Effector memory CD4-positive, alpha-beta T cell (primary cell): ENCODE data around the gene SEPTIN12.

Experiments
- DNase-seq, 3 donors: peaks; one replicate each; pipeline ENCODE4 v3.0.0-alpha.2; 2020
- H3K27ac ChIP-seq: 2 replicates; pipeline ENCODE4 v1.7.0; 2013; ENCODE audit warnings: mild to moderate bottlenecking, low read length, moderate library complexity; ENCODE audit not compliant: insufficient read depth, poor library complexity, severe bottlenecking
- H3K27me3 ChIP-seq: replicated peaks from 2 replicates; pipeline ENCODE4 v1.7.0; 2013; ENCODE audit warnings: mild to moderate bottlenecking, low read length; ENCODE audit not compliant: insufficient read depth, control insufficient read depth, poor library complexity, severe bottlenecking
- H3K36me3 ChIP-seq: 2 replicates; pipeline ENCODE4 v1.7.0; 2013; ENCODE audit warnings: mild to moderate bottlenecking, low read length, moderate library complexity; ENCODE audit not compliant: control insufficient read depth, insufficient read depth
- H3K4me1 ChIP-seq: 2 replicates; pipeline ENCODE4 v1.7.0; 2013; ENCODE audit warnings: low read length, mild to moderate bottlenecking; ENCODE audit not compliant: control insufficient read depth, insufficient read depth, poor library complexity, severe bottlenecking
- H3K4me3 ChIP-seq: 2 replicates; pipeline ENCODE4 v1.7.0; 2013; ENCODE audit warnings: low read length, low read depth, mild to moderate bottlenecking; ENCODE audit not compliant: insufficient read depth, poor library complexity, severe bottlenecking
- H3K9me3 ChIP-seq: 2 replicates; pipeline ENCODE4 v1.7.0; 2013; ENCODE audit warnings: mild to moderate bottlenecking, low read length, moderate library complexity; ENCODE audit not compliant: control insufficient read depth

The SEPTIN12 gene

DNA sequence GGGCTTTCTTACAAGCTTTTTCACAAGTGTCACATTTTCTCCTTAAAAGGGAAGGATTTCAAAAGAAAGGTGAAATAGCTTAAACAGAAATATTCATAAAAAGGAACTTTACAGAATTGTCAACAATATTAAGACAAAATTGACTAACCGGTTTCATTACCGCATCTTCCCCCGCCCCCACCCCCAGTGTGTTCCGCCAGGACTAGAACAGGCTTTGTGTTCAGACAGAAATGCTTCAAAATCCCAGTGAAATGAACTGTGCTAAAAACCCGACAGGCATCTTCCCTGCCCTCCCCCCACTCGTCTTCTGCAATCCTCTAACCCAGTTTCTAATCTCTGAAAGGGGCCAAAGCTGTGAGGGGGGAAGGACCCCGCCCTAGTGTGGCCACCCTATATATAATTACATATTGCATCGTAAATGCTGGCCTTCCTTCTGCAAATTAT lies 15.3 kb upstream of the SEPTIN12 start:
- H3K27ac ChIP-seq: no peak overlapping the region
- no peaks in the 10 kb centered on the region for H3K27me3 ChIP-seq
- no peaks in the 10 kb centered on the region for H3K36me3 ChIP-seq
- peak overlapping the region; percentile 88 for H3K4me3 ChIP-seq
- no peak for DNase-seq
- H3K4me1 ChIP-seq: peaks cover 8% of the 10 kb centered on the region
- H3K9me3 ChIP-seq: no peaks in the 10 kb centered on the region

DNA sequence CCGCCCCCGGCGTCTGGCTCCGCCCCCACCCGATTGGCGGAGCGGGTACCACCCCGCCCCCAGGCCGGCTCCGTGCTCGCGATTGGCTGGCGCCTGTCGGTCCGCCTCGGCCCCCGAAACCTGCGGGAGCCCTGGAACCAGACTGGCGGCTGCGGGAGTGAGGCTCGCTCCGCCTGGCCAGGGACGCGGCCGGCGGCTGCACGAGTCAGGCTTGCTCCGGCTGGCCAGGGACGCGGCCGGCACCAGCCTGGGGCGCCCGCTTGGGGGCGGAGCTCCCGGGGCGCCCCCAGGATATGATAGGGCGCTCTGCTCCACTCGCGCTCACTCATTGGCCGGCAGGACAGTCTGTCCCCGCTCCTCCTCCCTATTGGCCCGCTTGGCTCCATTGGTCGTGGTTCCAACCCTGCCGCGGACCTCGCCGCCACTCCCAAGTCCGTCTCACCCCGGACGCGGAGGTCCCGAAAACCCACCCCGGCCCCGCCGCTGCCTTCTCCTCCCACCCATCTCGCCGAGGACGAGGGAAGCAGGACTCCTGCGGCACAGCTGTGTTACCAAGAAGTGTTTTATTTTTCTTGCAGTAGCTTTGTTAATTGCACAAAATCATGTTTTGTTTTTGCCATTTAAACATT lies 14.6 kb upstream of the SEPTIN12 start:
- H3K36me3 ChIP-seq: no peaks in the 10 kb centered on the region
- peak; percentile 69 to 85 (median 83) for DNase-seq
- H3K4me3 ChIP-seq: peak overlapping the region; percentile 88
- H3K27ac ChIP-seq: peak overlapping the region; percentile 82
- no peaks in the 10 kb centered on the region for H3K27me3 ChIP-seq
- H3K4me1 ChIP-seq: peaks cover 8% of the 10 kb centered on the region
- no peaks in the 10 kb centered on the region for H3K9me3 ChIP-seq

DNA sequence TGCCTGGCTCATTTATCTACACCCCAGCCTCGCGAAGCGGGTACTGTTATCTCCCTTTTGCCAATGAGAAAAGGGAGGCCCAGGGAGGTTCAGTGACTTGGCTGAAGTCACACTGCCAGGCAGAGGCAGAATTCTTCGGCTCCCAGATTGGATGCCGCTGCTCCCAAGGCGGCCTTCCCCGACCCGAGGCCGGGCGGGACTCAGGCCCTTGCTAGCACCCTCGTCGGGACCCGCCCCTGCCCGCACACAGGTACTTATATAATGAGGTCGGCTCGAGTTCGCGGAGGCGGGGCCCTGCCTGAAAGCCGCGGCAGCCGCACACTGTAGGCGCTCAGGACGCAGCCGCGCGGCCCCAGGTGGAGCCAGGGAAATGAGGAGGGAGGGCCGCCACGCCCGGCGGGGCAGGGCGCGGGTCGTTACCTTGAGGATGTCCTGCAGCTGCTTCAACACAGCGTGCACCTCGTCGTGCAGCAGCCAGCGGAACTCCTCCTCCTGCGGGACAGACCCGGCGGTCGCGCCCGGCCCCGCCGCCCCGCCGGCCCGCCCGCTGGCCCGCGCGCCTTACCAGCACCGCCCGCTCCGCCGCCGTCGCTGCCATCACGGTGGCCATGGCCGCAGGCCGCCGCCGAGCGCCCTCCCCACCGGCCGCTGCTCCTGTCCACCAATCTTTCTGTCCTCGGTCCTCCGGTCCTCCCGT lies 14.0 kb upstream of the SEPTIN12 start, which contains the start of gene ROGDI:
Gene ROGDI (minus strand): TSS at position 672 of the 697 bp plus-strand sequence. CDS start 62 bp downstream, at position 610.
- peaks cover 8% of the 10 kb centered on the region for H3K4me1 ChIP-seq
- peak; percentile 81 to 86 (median 82) for DNase-seq
- H3K27me3 ChIP-seq: no peaks in the 10 kb centered on the region
- H3K27ac ChIP-seq: peak within 1 kb of the TSS; percentile 82
- peak within 1 kb of the TSS; percentile 88 for H3K4me3 ChIP-seq
- no peaks in the 10 kb centered on the region for H3K9me3 ChIP-seq
- no peaks in the 10 kb centered on the region for H3K36me3 ChIP-seq

DNA sequence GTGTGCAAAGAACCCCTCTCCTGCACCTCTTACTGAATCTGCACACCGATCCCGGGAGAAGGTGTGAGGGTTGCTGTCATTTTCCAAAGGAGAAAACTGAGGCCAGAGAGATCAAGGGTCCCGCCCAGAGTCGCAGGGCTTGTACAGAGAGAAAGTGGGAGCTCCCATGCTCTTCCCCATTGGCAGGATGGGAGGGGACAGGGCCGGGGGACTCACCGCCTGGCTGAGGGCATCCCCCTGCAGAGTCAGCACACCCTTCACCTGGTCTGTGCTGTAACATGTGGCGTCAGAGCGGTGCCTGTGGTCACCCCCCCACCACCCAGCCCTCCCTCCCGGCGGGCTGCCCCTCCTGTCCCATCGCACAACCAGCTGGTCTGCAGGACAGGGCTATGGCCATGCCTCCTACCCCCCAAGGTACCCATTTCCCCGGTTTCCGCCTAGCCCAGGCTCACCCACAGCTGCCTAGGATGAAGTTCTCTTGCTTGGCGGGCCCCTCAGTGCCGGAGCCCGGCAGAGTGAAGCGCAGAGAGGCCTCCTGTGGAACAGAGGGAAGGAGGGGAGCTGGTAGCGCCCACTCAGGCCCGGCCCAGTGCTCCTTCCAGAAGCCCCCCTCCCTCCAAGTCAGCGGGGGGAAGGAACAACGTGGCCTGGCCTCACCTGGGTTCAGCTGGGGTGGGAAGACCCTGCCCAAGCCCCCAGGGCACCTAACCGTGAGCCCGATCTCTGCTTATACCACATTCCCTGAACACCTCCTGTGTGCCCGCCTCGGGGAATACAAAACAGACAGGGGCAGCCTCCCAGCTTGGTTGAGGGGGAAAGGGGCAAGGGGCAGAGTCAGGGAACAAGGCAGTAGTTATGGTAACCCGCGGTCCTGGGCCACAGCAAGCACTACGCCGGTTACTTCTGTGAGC lies 13.2 kb upstream of the SEPTIN12 start:
- H3K4me1 ChIP-seq: peaks cover 8% of the 10 kb centered on the region
- H3K36me3 ChIP-seq: no peaks in the 10 kb centered on the region
- no peaks in the 10 kb centered on the region for H3K9me3 ChIP-seq
- no peak for DNase-seq
- peak overlapping the region; percentile 88 for H3K4me3 ChIP-seq
- peak overlapping the region; percentile 82 for H3K27ac ChIP-seq
- H3K27me3 ChIP-seq: no peaks in the 10 kb centered on the region

DNA sequence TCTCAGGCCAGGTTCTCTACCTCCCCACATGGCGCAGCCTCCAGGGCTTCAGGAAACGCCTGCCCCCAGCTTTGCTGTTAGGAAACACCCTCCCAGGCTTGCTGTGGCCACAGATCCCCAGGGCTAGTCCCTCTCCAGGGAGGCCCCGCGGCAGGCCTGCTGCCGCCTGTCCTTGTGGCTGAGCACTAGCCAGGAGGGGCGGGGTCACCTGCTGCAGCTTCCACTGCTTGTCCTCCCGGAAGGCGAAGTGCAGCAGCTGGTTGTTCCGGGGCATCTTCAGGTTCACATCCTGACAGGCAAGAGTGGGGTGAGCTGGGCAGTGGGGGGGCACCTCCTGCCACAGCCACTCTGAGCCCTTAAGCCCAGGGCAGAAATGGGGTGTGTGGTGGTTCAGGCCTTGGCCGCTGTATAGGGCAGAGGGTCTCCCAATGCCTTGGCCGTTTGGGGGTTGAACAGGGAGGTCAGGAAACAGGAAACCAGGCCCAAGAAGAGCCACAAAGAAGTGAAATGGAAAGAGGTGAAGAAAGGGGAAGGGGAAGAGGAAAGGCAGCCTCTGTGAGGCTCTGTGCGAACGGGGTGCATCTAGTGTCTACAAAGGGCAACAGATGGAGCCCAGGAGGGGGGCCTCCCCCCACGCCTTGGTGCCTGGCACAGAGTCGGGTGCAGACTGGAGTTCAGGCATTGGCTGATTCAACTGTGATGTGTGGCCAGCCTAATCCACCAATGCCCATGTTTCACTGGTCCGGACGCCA lies 12.3 kb upstream of the SEPTIN12 start:
- no peaks in the 10 kb centered on the region for H3K36me3 ChIP-seq
- H3K27ac ChIP-seq: no peak overlapping the region
- no peak overlapping the region for H3K4me3 ChIP-seq
- DNase-seq: no peak
- peaks cover 8% of the 10 kb centered on the region for H3K4me1 ChIP-seq
- H3K27me3 ChIP-seq: no peaks in the 10 kb centered on the region
- no peaks in the 10 kb centered on the region for H3K9me3 ChIP-seq

DNA sequence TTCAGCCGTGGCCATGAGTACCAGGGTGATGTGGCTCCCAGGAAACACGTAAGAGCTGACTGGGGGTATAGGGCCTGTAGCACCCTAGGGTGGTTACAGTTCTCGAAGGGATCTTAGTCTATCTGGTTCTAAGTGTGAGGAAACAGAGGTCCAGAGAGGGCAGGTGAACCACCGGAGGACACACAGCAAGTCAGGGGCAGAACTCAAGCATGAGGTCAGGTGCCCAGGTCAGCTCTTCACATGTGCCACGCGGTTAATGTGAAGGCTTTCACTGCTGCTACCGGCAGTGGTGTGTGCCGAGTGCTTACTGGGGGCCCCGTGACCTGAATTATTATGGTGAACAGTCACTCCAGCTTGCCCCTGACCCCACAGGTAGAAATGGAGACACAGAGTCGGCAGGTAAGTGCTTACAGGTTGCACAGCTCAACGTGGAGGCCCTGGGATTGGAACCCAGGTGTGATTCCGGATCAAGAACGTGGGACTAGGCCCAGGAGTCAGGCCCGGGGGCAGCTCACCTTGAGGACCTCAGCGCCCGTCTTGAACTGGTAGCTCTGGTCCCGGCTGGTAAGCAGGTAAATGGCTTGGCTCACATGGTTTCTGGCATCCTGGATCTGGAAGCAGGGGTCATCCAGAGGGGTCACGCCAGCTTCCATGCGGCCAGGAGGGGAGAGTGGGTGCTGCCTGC lies 11.2 kb upstream of the SEPTIN12 start:
- no peak overlapping the region for H3K4me3 ChIP-seq
- H3K36me3 ChIP-seq: no peaks in the 10 kb centered on the region
- no peaks in the 10 kb centered on the region for H3K27me3 ChIP-seq
- no peak overlapping the region for H3K27ac ChIP-seq
- DNase-seq: no peak
- H3K9me3 ChIP-seq: no peaks in the 10 kb centered on the region
- H3K4me1 ChIP-seq: peaks cover 8% of the 10 kb centered on the region

DNA sequence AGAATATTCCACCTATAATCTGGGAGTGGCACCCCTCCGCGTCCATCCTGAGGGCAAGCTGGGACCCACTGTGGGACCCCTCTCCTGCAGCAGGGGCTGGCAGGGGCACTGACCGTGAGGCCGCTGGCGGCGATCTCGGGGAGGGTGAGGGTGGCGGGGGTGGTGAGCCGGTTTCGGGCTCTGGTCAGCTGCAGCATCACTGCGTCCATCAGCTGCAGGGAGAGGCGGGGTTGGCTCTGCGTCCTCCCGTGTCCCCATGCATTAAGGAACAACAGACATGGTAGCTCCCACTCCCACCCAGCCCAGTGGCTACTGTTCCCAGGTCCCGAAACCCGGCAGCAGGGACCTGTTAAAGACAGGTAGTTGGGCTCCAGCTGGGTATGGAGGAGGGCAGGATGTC lies 10.3 kb upstream of the SEPTIN12 start:
- Histone ChIP-seq H3K4me3 (no peak overlapping the region), H3K4me1 (peaks cover 8% of the 10 kb centered on the region), H3K36me3 (no peaks in the 10 kb centered on the region)

DNA sequence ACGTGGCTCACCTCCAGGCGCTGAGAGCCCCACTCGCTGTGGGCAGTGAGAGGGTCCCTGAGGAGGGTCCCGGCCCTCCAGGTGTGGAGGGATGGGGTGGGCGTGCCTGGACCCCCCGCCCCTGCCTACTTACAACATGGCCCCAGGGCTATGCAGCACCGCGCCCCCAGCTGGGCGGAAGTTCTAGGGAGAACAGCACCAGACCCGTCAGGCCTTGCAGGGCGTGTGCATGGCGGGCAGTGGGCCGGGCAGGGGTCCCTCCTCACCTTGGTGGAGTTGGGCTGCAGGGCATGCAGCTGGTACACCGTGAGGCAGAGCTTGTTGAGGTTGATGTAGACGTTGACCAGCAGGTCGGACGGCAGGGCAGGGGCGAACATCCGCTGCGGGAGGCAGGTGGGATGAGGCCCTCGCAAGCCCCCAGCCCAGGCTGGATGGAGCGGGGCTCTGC lies 9.7 kb upstream of the SEPTIN12 start:
- Histone ChIP-seq H3K27ac (no peak overlapping the region), H3K9me3 (no peaks in the 10 kb centered on the region), H3K27me3 (no peaks in the 10 kb centered on the region), H3K36me3 (no peaks in the 10 kb centered on the region), H3K4me3 (no peak overlapping the region), H3K4me1 (peaks cover 8% of the 10 kb centered on the region)
- DNase-seq: no peak

More for the DNA sequence above, 10.3 kb upstream of the SEPTIN12 start:
- no peak for DNase-seq
- H3K27ac ChIP-seq: no peak overlapping the region
- no peaks in the 10 kb centered on the region for H3K9me3 ChIP-seq
- H3K27me3 ChIP-seq: no peaks in the 10 kb centered on the region
